PC-9 (cell line): ENCODE results near the gene TGFB1. TPM values are rescaled to one million over a fixed set of nuclear protein-coding genes. Genes with fewer than 3 reads are reported as not detected.

ENCODE experiments used
- BruUV-seq: library from RNA; stranded (reverse); fragments of 400-500 nt; replicated peaks from 2 replicates; lab custom pipeline; 2021; lab: Mats Ljungman, UMichigan
- CTCF ChIA-PET: fragments of 300-600 bp; sonication (Branson Sonifier 250); formaldehyde crosslinking; loops from one replicate; lab custom pipeline; 2022; ENCODE audit warnings: antibody characterized with exemption; lab: Charles Lee
- POLR2A ChIA-PET: fragments of 300-600 bp; sonication (Branson Sonifier 250); formaldehyde crosslinking; loops from one replicate; lab custom pipeline; 2022; ENCODE audit warnings: antibody characterized with exemption; ENCODE audit not compliant: unreplicated experiment; lab: Charles Lee
- DNase-seq, 2 experiments: peaks; one replicate each; pipeline versions ENCODE4 v3.0.0 to v3.0.0-alpha.2; 2015 to 2022; ENCODE audit warnings: mixed read lengths in 1 of 2
- H2AFZ ChIP-seq: fragments of 200-600 bp; sonication (generic); 2 replicates; pipeline ENCODE4 v1.8.1; 2017; ENCODE audit warnings: antibody characterized with exemption
- H3F3A ChIP-seq: fragments of 200-600 bp; sonication (generic); 2 replicates; pipeline ENCODE4 v1.8.1; 2017; ENCODE audit warnings: antibody characterized with exemption, mild to moderate bottlenecking, low read depth; ENCODE audit not compliant: insufficient read depth
- H3K27ac ChIP-seq: fragments of 200-600 bp; sonication (generic); 2 replicates; pipeline ENCODE4 v1.6.1; 2016; ENCODE audit warnings: mixed run types
- H3K27me3 ChIP-seq: fragments of 200-600 bp; sonication (generic); 2 replicates; pipeline ENCODE4 v1.6.1; 2016; ENCODE audit warnings: low read depth, mixed run types; ENCODE audit not compliant: insufficient read depth
- H3K36me3 ChIP-seq: fragments of 200-600 bp; sonication (generic); 2 replicates; pipeline ENCODE4 v1.6.1; 2016; ENCODE audit warnings: low read depth, mixed run types
- H3K4me1 ChIP-seq: fragments of 200-600 bp; sonication (generic); replicated peaks from 2 replicates; pipeline ENCODE4 v1.6.1; 2016; ENCODE audit warnings: mixed run types; ENCODE audit not compliant: insufficient read depth
- H3K4me2 ChIP-seq: fragments of 200-600 bp; sonication (generic); 2 replicates; pipeline ENCODE4 v1.6.1; 2017; ENCODE audit warnings: mixed run types
- H3K4me3 ChIP-seq: fragments of 200-600 bp; sonication (generic); 2 replicates; pipeline ENCODE4 v1.6.1; 2016; ENCODE audit warnings: mixed run types
- H3K79me2 ChIP-seq: fragments of 200-600 bp; sonication (generic); 2 replicates; pipeline ENCODE4 v1.6.1; 2017; ENCODE audit warnings: low read depth, mixed run types
- H3K9me2 ChIP-seq: fragments of 200-600 bp; sonication (generic); 2 replicates; pipeline ENCODE4 v1.8.1; 2017; ENCODE audit warnings: mild to moderate bottlenecking; ENCODE audit not compliant: insufficient read depth
- H3K9me3 ChIP-seq: fragments of 200-600 bp; sonication (generic); 2 replicates; pipeline ENCODE4 v1.8.1; 2016; ENCODE audit warnings: low read depth; ENCODE audit not compliant: insufficient read depth
- H4K20me1 ChIP-seq: fragments of 200-600 bp; sonication (generic); 2 replicates; pipeline ENCODE4 v1.8.1; 2017; ENCODE audit not compliant: insufficient read depth
- EZH2 ChIP-seq: fragments of 200-600 bp; sonication (generic); IDR thresholded peaks from 2 replicates; pipeline ENCODE4 v1.8.0; 2017; ENCODE audit warnings: antibody characterized with exemption, low read depth
- intact Hi-C: fragments of 100-400 bp; cut with micrococcal nuclease; formaldehyde crosslinking; loops from one replicate; pipeline ENCODE4 v1.10.0; 2022; ENCODE audit not compliant: unreplicated experiment
- total RNA-seq: library from RNA; stranded (reverse); gene quantifications from 2 replicates; pipeline ENCODE4 v1.2.3, GENCODE V29; 2021
- TF ChIP-seq, protein P1 (sequence below): fragments of 200-600 bp; sonication (generic); conservative IDR thresholded peaks from 2 replicates; pipeline ENCODE4 v1.6.1; 2017; ENCODE audit warnings: mixed run types, antibody characterized with exemption, mild to moderate bottlenecking, moderate library complexity

Gene TGFB1
- total RNA-seq, 1 experiment from 2014 or later = 67.9 TPM

DNA sequence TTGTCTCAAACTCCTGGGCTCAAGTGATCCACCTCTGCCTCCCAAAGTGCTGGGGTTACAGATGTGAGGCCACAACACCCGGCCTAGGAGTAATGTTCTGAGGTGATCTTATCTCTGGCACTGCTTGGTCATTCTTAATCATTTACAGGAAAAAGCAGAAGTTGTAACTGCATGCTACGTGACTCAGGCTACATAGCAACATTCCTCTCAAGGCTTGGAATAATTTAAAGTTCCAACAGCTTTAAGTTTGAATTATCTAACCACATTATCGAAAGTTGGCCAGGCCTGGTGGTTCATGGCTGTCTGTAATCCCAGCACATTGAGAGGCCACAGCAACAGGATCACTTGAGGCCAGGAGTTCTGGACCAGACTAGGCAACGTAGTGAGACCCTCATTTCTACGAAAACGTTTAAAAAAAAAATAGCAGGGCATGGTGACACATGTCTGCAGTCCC, 14.2 kb upstream of the TGFB1 start:
- H4K20me1 ChIP-seq = no peaks in the 10 kb centered on the region
- TF ChIP-seq, protein P1, sequence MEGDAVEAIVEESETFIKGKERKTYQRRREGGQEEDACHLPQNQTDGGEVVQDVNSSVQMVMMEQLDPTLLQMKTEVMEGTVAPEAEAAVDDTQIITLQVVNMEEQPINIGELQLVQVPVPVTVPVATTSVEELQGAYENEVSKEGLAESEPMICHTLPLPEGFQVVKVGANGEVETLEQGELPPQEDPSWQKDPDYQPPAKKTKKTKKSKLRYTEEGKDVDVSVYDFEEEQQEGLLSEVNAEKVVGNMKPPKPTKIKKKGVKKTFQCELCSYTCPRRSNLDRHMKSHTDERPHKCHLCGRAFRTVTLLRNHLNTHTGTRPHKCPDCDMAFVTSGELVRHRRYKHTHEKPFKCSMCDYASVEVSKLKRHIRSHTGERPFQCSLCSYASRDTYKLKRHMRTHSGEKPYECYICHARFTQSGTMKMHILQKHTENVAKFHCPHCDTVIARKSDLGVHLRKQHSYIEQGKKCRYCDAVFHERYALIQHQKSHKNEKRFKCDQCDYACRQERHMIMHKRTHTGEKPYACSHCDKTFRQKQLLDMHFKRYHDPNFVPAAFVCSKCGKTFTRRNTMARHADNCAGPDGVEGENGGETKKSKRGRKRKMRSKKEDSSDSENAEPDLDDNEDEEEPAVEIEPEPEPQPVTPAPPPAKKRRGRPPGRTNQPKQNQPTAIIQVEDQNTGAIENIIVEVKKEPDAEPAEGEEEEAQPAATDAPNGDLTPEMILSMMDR = no peak
- TF ChIP-seq EZH2 = no peak
- BruUV-seq = no TSS peak
- H3K4me3 ChIP-seq = no peak overlapping the region
- H3K9me2 ChIP-seq = no peaks in the 10 kb centered on the region
- intact Hi-C loops = no loop called here
- DNase-seq = peak; percentile 35 to 56
- peaks cover 2% of the 10 kb centered on the region; the same call in 1 of the 2 replicates for H3F3A ChIP-seq
- H3K4me2 ChIP-seq = no peak overlapping the region
- no peaks in the 10 kb centered on the region for H3K36me3 ChIP-seq
- H3K27ac ChIP-seq = peak overlapping the region; percentile 28; the same call in 1 of the 2 replicates
- H3K79me2 ChIP-seq = peaks cover 23% of the 10 kb centered on the region
- H2AFZ ChIP-seq = no peak overlapping the region
- peaks cover 21% of the 10 kb centered on the region for H3K4me1 ChIP-seq
- no peaks in the 10 kb centered on the region for H3K27me3 ChIP-seq
- CTCF ChIA-PET = no interaction called here
- no peaks in the 10 kb centered on the region for H3K9me3 ChIP-seq
- POLR2A ChIA-PET = interaction anchor here (0.6 kb wide), 1 partner anchor 9 kb away, joined by 3 read pairs; no protein-coding TSS in a partner anchor

DNA sequence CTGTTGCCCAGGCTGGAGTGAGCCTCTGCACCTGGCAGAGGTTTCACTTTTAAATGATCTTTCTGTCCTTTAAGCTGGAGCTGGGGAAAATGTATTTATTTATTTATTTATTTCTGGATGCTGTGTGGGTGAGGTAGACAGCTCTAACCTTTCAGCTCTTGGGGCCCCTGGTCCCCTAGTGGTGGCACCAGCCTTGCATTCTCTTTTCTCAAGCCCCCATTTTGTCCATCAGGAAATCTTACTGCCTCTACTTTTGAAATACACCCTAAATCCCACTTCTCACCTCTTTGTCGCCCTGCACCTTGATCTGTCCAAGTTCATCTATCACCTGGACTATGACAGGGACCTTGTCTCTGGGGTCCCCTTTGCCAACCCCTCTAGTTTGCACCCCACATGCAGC, 12.4 kb upstream of the TGFB1 start:
- Histone ChIP-seq H3K79me2 (peaks cover 23% of the 10 kb centered on the region), H3F3A (peaks cover 5% of the 10 kb centered on the region; the same call in 1 of the 2 replicates), H3K4me1 (peaks cover 21% of the 10 kb centered on the region), H3K4me2 (no peak overlapping the region), H3K27ac (no peak overlapping the region), H3K9me3 (no peaks in the 10 kb centered on the region), H3K4me3 (no peak overlapping the region), H3K27me3 (no peaks in the 10 kb centered on the region), H2AFZ (no peak overlapping the region), H3K36me3 (no peaks in the 10 kb centered on the region), H3K9me2 (no peaks in the 10 kb centered on the region), H4K20me1 (no peaks in the 10 kb centered on the region)
- ChIA-PET CTCF (interaction anchor here (0.6 to 0.7 kb wide), 3 partner anchors 15 to 1522 kb away, joined by 3 to 7 read pairs (median 4); no protein-coding TSS in a partner anchor), POLR2A (interaction anchor here (0.7 kb wide), 2 partner anchors 61 to 183 kb away, joined by 3 to 17 read pairs; no protein-coding TSS in a partner anchor)
- TF ChIP-seq, protein P1 = 0 out of 2 replicates have a peak, but pooled peaks have one; percentile 30
- TF ChIP-seq EZH2 = no peak
- DNase-seq = no peak
- intact Hi-C loops = no loop called here
- BruUV-seq = no TSS peak

DNA sequence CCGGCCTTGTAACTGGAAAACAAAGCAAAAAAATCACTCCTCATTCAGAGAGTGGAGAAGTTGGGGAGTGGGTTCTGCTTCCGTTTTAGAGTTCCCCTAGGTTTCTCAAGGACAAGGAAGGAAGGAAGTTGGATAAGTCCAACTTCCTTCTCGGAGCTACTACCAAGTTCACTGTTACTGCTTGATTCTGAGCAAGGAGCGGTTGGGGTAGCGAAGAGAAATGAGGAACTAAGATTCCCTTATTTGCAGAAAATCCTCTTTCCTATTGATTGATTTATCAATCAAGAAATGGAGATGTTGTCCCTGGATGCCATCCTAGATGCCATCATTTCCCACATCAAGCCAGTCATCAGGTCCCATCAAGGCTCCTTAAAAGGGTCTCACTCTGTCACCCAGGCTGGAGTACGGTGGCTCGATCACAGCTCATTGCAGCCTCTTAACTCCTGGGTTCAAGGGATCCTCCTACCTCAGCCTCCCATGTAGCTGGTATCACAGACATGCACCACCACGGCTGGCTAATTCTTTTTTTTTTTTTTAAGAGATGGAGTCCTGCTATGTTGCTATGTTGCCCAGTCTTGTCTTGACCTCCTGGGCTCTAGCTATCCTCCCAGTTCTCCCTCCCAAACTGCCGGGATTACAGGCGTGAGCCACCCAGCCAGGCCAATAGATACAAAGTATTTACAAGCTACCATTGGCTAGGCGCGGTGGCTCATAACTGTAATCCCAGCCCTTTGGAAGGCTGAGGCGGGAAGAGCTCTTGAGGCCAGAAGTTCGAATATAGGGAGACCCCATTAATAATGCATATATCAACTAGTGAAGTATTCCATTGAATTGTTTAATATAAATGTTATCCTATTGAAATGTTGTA, 11.0 kb upstream of the TGFB1 start:
- H3K4me2 ChIP-seq = peak overlapping the region; percentile 87
- peaks cover 23% of the 10 kb centered on the region for H3K79me2 ChIP-seq
- H3K4me3 ChIP-seq = peak overlapping the region; percentile 78
- H3F3A ChIP-seq = peaks cover 5% of the 10 kb centered on the region; the same call in 1 of the 2 replicates
- peak overlapping the region; percentile 88 for H3K27ac ChIP-seq
- no peaks in the 10 kb centered on the region for H3K36me3 ChIP-seq
- H3K9me2 ChIP-seq = no peaks in the 10 kb centered on the region
- TF ChIP-seq, protein P1 = no peak
- no peak for TF ChIP-seq EZH2
- no TSS peak for BruUV-seq
- ChIA-PET POLR2A (interaction anchor here (0.6 to 1.3 kb wide), 4 partner anchors 35 to 750 kb away, joined by 3 to 25 read pairs (median 10); partner anchors contain the start of genes ACTMAP and HNRNPUL1), CTCF (interaction anchor here (0.5 to 0.7 kb wide), 4 partner anchors 13 to 160 kb away, joined by 3 to 6 read pairs (median 5); no protein-coding TSS in a partner anchor)
- H3K9me3 ChIP-seq = no peaks in the 10 kb centered on the region
- intact Hi-C loops = no loop called here
- no peaks in the 10 kb centered on the region for H3K27me3 ChIP-seq
- no peak for DNase-seq
- no peaks in the 10 kb centered on the region for H4K20me1 ChIP-seq
- peaks cover 21% of the 10 kb centered on the region for H3K4me1 ChIP-seq
- H2AFZ ChIP-seq = peak overlapping the region; percentile 92
